HEK293 (cell line): Measurements from ENCODE around the gene LTO1.

Experiments used
- CTCF ChIP-seq: fragments of 450-650 bp; formaldehyde crosslinking; IDR thresholded peaks from 2 replicates; pipeline ENCODE4 v1.5.1; 2016; ENCODE audit warnings: missing biosample characterization, missing genetic modification characterization
- HOXA7 ChIP-seq: sonication (generic); formaldehyde crosslinking; IDR thresholded peaks from 2 replicates; pipeline ENCODE4 v1.8.1; 2022; ENCODE audit warnings: missing genetic modification reagents, borderline replicate concordance
- ZBTB21 ChIP-seq: fragments of 450-650 bp; formaldehyde crosslinking; IDR thresholded peaks from 2 replicates; pipeline ENCODE4 v1.5.1; 2017; ENCODE audit warnings: missing biosample characterization, missing genetic modification characterization
- ZBTB7A ChIP-seq: fragments of 450-650 bp; formaldehyde crosslinking; IDR thresholded peaks from 2 replicates; pipeline ENCODE4 v1.5.1; 2016; ENCODE audit warnings: low read depth, missing biosample characterization, missing genetic modification characterization
- ZNF274 ChIP-seq, 2 experiments: fragments of 200-500 bp in 1 of 2; fragments of 450-650 bp in 1 of 2; sonication (Bioruptor generic) in 1 of 2; formaldehyde crosslinking in 1 of 2; IDR thresholded peaks; 2 replicates each; pipeline versions ENCODE4 v1.5.1 to v1.6.1; 2014 to 2016; ENCODE audit warnings: borderline replicate concordance in 1 of 2, inconsistent platforms in 1 of 2, low read length in 1 of 2, missing biosample characterization in 1 of 2, missing genetic modification characterization in 1 of 2

GRCh38 chr11:69624293-69624692 is 50.9 kb downstream of the LTO1 start:
- no peak for TF ChIP-seq ZBTB7A (tag by site-specific recombination)
- no peak for TF ChIP-seq ZNF274 (IDR thresholded peaks at IDR 0.05; ENCODE audit: low read length)
- no peak for TF ChIP-seq ZNF274 (tag by site-specific recombination; IDR thresholded peaks at IDR 0.05; ENCODE audit: borderline replicate concordance)
- no peak for TF ChIP-seq HOXA7
- TF ChIP-seq CTCF (tag by site-specific recombination) = no peak
- TF ChIP-seq ZBTB21 = no peak
